HG02870 (cell line): Measurements from ENCODE around the gene SPTBN5.

Source experiments
- ATAC-seq: cut with Tn5 transposase; IDR thresholded peaks from one replicate; pipeline ENCODE4 v1.9.1; 2021; ENCODE audit warnings: mild to moderate bottlenecking, moderate library complexity; ENCODE audit not compliant: unreplicated experiment

SPTBN5 gene

GRCh38 chr15:41827290-41827879 is 66.5 kb downstream of the SPTBN5 start:
- no peak for ATAC-seq

DNA sequence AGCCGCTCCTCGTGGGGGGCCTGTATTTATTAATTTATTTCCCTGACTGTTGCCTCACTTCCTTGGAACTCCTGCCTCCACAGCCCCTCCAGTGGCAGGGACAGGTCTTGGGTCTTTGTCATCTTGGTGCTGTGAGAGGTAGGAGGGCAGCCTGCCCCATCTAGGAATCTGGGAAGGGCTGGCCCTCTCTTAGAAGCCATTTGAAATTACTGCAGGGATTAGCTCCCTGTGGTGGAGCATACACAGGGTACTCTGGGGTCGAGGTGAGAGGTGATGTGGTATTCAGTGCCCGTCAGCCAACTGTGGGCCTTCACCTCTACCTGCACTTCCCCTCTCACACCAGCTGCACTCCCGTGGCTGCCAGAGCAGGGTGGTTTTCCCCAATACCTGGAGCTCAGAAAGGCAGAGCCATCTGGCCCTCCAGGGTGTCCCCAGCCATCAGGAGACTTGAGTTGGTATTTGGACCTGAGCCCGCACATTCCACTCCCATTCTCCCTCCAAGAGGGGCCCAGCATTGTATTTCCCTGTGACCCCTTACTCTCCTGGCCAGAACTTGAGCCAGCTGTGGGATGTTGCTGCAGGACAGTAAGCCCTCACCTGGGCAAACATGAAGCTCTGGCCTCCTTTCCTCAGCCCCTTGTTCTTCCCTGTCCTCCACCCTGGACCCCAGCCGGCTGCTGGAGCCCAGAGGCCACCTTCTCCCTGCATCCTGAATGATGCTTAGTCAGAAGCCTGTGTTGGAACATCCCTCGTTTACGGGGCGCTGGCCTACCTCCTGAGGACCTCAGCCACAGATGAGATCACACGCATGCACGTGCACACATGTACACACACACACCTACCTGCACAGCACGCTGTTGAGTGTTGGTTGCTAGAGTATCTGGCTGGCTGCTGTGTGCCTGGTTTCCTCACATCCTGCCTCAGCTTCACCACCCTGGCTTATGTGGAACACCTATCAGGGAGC is 68.0 kb downstream of the SPTBN5 start:
- no peak for ATAC-seq

DNA sequence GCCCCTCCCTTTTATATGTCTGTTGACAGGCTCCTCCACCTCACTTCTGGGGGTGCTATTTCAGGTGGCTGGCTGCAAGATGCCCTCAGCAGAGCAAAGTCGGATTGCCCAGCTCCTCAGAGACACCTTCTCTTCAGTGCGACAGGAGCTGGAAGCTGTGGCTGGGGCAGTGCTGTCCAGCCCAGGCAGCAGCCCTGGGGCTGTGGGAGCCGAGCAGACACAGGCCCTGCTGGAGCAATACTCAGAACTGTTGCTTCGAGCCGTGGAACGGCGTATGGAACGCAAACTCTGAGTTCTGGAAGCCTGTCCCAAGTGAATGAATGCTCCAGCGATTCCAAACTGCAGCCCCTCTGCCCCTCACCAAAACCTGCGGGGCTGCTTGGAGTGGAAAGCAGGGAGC is 68.7 kb downstream of the SPTBN5 start:
- no peak for ATAC-seq

DNA sequence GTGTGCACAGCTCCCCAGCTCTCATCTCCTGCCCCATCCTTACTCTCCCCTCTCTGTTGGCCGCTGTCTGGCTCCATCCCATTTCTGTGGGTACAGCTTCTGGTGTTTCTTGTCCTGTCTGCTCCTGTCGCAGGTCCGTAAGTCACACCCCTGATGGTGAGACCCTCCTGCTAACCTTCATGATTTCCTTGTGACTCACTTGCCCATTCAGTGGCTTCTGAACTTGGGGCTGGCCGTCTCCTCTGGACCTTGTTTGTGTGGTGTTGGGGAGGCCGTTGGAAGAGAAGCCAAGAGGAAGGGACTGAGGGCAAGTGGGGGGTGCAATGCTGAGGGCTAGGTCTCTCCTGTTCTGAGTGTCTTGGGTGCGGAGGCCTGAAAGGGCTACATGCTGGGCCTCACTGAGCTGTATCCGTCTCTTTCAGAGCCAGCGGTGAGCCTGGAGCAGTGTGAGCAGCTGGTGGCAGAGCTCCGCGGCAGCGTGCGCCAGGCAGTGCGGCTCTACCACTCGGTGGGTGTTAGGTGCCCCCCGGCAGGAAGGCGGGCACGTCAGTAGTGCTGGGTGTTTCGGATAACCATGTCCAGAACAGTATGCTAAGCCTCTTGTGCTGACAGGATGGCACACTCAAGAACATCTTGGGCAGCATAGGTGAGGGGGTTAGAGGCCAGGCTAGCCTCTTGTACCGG is 69.6 kb downstream of the SPTBN5 start:
- ATAC-seq: no peak

GRCh38 chr15:41823502-41823901 is 70.4 kb downstream of the SPTBN5 start:
- no peak for ATAC-seq

DNA sequence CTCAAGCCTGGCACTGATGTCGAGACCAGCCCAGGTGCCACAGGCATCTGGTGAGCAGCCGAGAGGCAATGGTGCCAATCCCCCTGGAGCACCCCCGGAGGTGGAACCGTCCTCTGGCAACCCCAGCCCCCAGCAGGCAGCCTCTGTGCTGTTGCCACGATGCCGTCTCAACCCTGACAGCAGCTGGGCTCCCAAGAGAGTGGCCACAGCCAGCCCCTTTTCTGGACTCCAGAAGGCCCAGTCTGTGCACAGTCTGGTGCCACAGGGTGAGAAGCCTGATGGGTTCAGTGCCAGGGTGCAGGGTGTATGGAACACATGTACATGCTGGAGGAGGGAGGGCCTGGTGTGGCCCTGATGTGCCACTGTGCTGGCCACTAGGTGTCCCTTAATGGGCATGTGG is 70.9 kb downstream of the SPTBN5 start:
- ATAC-seq: no peak

DNA sequence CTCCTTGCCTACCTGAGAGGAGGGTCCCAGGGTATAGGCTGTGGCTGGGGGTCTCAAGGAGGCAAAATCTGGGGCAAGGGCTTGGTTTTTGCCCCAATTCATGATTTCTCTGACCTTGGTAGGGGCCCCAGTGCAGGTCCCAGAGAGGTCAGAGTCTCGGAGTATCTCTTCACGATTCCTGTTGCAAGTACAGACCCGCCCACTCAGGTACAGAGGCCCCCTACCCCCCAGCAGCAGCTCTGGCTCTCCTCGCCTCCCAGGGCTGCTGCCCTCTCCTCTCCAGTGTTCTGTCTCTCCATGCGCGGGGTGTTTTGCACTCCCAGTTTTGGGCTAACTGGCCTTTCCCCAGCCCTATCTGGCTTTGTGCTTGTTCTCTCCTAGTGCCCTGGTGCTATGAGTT is 71.4 kb downstream of the SPTBN5 start:
- ATAC-seq: no peak

DNA sequence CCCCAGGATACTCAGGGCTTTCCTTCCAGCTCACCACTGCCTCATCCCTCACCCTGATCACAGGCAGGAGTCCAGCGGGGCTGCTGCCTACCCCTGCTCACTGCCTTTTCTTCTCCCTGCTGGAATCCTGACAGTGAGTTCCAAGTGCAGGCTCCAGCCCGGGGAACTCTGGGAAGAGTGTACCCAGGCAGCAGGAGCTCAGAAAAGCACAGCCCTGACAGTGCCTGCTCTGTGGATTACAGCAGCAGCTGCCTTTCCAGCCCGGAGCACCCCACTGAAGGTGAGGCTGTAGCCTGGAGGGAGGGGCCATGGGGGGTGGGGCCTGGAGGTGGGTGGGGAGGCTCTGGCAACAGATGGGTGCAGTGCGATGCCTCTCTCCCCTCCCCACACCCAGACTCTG is 72.0 kb downstream of the SPTBN5 start:
- ATAC-seq: no peak

GRCh38 chr15:41820791-41821423 is 72.9 kb downstream of the SPTBN5 start:
- no peak for ATAC-seq

GRCh38 chr15:41819455-41820050 is 74.3 kb downstream of the SPTBN5 start:
- no peak for ATAC-seq

DNA sequence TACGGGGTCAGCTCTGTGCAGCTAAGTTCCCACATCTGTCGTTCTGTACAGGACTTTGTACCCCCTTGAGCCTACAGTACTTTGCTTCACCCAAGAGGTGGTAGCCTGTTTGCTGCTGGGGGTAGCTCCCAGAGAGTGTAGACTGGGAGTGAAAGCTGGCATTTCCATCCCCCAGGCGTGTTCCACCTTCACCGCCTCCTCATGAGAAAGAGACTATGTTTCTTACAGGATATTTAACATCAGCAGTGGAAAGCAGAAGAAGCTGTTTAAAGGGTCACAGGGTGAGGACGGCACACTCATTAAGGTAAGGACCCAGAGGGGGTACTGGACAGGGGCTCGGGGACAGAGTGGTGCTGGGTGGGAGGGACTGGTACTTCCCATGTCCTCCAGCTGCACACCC is 76.1 kb downstream of the SPTBN5 start:
- ATAC-seq: no peak

- no peak for ATAC-seq
These were observed 76.5 kb downstream of the SPTBN5 start for GRCh38 chr15:41817327-41817726.

DNA sequence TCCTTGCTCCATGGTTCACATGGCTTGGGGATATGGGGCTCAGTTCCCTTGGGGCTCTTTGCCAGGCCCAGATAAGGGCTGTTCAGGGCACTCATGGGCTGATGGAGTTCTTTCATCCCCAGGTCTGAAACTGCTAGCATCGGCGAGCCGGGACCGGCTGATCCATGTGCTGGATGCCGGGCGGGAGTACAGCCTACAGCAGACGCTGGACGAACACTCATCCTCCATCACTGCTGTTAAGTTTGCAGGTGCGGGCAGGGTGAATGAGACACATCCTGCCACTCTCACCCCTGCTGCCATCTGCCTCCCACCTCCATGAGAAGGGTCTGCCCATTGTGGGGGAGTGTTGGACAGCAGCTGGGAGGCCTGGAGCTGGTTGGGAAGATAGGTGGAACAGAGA is 77.1 kb downstream of the SPTBN5 start:
- ATAC-seq: no peak

GRCh38 chr15:41814534-41814933 is 79.3 kb downstream of the SPTBN5 start:
- ATAC-seq: no peak

DNA sequence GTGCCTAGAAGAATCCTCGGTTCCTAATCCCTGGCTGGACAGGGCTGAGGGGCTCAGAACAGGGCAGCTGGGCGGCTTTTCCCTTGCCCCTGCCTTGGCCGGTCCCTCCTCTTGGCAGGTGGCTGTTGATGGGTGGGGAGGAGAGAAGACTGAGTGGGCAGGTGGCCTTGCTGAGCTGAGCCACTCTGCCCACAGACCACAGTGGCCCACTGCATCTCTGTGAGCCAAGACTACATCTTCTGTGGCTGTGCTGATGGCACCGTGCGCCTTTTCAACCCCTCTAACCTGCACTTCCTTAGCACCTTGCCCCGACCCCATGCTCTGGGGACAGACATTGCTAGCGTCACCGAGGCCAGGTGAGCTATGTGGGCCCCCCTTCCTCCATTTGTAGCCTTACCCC is 80.4 kb downstream of the SPTBN5 start:
- no peak for ATAC-seq

DNA sequence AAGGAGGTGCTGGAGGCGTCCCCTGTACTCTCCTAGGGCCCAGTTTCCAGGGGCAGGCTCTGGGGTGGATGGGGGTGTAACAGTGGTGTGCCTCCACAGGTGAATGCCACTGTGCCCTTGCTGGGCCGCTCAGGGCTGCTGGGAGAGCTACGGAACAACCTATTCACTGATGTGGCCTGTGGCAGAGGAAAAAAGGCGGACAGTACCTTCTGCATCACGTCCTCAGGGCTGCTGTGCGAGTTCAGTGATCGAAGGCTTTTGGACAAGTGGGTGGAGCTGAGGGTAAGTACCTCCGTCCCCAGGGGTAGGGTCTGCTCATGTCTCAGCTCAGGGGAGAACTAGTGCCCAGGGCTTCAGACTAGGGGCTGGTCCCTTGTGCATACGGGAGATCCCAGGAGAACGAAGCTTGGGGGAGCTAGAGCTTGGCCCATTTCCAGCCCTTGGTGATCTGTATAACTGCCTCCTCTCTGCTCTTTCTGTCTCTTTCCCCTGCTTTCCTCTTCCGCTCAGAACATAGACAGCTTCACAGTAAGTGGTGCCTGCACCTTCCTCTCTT is 81.0 kb downstream of the SPTBN5 start:
- no peak for ATAC-seq

DNA sequence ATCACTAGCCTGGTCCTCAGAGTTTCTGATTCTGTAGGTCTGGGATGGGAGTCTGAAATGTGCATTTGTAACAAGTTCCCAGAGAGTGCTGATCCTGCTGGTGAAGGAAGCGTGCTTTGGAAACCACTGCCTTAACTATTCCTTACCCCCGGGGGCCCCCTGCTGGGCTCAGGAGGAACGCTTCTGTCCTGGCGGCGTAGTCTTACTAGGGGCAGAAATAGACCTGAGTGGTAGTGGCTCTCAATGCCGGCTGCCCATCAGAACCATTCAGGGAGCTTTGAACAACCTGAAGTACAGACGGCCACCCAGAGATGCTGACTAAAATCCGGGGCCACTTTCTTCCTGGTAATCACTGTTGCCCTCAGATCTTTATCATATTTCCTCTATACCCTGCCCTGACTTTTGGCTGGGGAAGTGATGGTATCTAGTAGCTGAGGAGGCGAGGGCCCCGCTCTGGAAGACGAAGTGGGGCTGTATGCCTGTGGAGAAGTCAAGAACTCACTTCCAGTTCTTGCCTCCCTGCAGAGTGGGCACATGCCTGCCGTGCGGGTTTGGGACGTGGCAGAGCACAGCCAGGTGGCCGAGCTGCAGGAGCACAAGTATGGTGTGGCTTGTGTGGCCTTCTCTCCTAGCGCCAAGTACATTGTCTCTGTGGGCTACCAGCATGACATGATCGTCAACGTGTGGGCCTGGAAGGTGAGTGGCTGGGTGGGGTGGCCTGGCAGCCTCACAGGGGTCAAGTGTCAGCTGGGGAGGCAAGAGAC is 82.2 kb downstream of the SPTBN5 start:
- ATAC-seq: no peak

- no peak for ATAC-seq
These were observed 83.0 kb downstream of the SPTBN5 start for GRCh38 chr15:41810651-41811431.
